ENCODE results near the gene DYNC1H1. TPM values are rescaled to one million over a fixed set of nuclear protein-coding genes. Genes with fewer than 3 reads are reported as not detected.

Gene DYNC1H1
- total RNA-seq, 1 donor from 2014 or later: 591 TPM

DNA sequence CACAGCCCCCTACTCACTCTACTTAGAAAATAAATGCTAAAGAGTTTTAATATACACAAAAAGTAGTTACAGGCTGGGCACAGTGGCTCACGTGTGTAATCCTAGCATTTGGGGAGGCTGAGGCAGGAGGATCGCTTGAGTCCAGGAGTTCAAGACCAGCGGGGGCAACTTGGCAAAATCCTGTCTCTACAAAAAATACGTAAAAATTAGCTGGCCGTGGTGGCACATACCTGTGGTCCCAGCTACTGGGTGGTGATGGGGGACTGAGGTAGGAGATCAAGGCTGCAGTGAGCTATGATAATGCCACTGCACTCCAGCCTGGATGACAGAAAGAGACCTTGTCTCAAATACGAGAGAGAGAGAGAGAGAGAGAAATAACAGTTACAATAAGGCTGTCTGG is 9.9 kb upstream of the DYNC1H1 start:
- no peaks in the 10 kb centered on the region for H3K36me3 Mint-ChIP-seq (ENCODE audit: low read depth, unreplicated experiment)
- H3K4me2 ChIP-seq (ENCODE audit: low read length): no peak overlapping the region
- H3K27me3 Mint-ChIP-seq (ENCODE audit: low read depth, unreplicated experiment): peaks cover 9% of the 10 kb centered on the region
- no peaks in the 10 kb centered on the region for H4K20me1 ChIP-seq (ENCODE audit: insufficient read depth, low read length)
- no peaks in the 10 kb centered on the region for H3K4me1 ChIP-seq (ENCODE audit: insufficient read depth, low read length)
- H3K9ac ChIP-seq (ENCODE audit: low read length): no peak overlapping the region
- no peaks in the 10 kb centered on the region for H3K27me3 ChIP-seq (ENCODE audit: insufficient read depth, low read length)
- H3K4me3 Mint-ChIP-seq (ENCODE audit: unreplicated experiment): no peak overlapping the region
- FAIRE-seq (no peak), DNase-seq (ENCODE audit: low read depth) (no peak)
- H2AFZ ChIP-seq (ENCODE audit: low read depth, low read length): no peak overlapping the region
- no peaks in the 10 kb centered on the region for H3K9me3 ChIP-seq (ENCODE audit: insufficient read depth, low read depth, low read length)
- TF ChIP-seq, protein P1, sequence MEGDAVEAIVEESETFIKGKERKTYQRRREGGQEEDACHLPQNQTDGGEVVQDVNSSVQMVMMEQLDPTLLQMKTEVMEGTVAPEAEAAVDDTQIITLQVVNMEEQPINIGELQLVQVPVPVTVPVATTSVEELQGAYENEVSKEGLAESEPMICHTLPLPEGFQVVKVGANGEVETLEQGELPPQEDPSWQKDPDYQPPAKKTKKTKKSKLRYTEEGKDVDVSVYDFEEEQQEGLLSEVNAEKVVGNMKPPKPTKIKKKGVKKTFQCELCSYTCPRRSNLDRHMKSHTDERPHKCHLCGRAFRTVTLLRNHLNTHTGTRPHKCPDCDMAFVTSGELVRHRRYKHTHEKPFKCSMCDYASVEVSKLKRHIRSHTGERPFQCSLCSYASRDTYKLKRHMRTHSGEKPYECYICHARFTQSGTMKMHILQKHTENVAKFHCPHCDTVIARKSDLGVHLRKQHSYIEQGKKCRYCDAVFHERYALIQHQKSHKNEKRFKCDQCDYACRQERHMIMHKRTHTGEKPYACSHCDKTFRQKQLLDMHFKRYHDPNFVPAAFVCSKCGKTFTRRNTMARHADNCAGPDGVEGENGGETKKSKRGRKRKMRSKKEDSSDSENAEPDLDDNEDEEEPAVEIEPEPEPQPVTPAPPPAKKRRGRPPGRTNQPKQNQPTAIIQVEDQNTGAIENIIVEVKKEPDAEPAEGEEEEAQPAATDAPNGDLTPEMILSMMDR (IDR thresholded peaks at IDR 0.05; ENCODE audit: insufficient read depth, low read depth, low read length): no peak
- TF ChIP-seq EZH2 (IDR thresholded peaks at IDR 0.05; ENCODE audit: insufficient read depth, low read length): no peak
- peaks cover under 1% of the 10 kb centered on the region for H3K79me2 ChIP-seq (ENCODE audit: insufficient read depth, low read length)
- peaks cover under 1% of the 10 kb centered on the region for H3K4me1 Mint-ChIP-seq (ENCODE audit: low read depth, unreplicated experiment)
- H3K9me3 Mint-ChIP-seq (ENCODE audit: unreplicated experiment): no peaks in the 10 kb centered on the region
- H3K27ac Mint-ChIP-seq (ENCODE audit: unreplicated experiment): no peak overlapping the region
- no peaks in the 10 kb centered on the region for H3K36me3 ChIP-seq (ENCODE audit: insufficient read depth, low read length)
- no peak overlapping the region for H3K4me3 ChIP-seq (ENCODE audit: insufficient read depth, low read depth, low read length)
- H3K27ac ChIP-seq (ENCODE audit: low read depth, low read length): no peak overlapping the region

DNA sequence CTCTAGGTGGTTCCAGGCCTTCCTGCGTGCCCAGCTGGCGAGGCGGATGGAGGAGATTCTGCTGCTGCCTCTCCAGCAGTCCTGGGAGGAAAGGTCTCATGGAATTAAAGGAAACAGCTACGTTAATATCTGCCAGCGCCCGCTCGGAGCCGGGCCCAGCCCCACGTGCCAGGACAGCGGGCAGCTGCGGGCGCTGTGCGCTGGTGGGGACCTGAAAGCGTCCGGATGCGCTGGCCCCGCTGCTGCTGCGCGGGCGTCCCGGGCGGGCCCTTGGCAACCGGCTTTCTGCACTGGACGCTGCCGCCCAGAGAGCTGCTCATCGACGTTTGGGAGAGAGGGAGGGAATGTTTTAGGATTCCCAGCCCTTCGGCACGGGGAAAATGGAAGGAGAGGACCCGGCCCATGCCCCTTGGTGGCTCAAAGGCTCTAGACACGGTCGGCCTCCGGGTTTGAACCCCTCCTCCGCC is 8.6 kb upstream of the DYNC1H1 start:
- no peak overlapping the region for H2AFZ ChIP-seq (ENCODE audit: low read depth, low read length)
- H3K4me3 Mint-ChIP-seq (ENCODE audit: unreplicated experiment): no peak overlapping the region
- H3K9ac ChIP-seq (ENCODE audit: low read length): no peak overlapping the region
- no peak overlapping the region for H3K27ac Mint-ChIP-seq (ENCODE audit: unreplicated experiment)
- H3K4me3 ChIP-seq (ENCODE audit: insufficient read depth, low read depth, low read length): no peak overlapping the region
- H3K4me2 ChIP-seq (ENCODE audit: low read length): no peak overlapping the region
- H3K27ac ChIP-seq (ENCODE audit: low read depth, low read length): no peak overlapping the region
- H3K9me3 Mint-ChIP-seq (ENCODE audit: unreplicated experiment): no peaks in the 10 kb centered on the region
- TF ChIP-seq, protein P1 (IDR thresholded peaks at IDR 0.05; ENCODE audit: insufficient read depth, low read depth, low read length): no peak
- TF ChIP-seq EZH2 (IDR thresholded peaks at IDR 0.05; ENCODE audit: insufficient read depth, low read length): no peak
- no peaks in the 10 kb centered on the region for H4K20me1 ChIP-seq (ENCODE audit: insufficient read depth, low read length)
- no peaks in the 10 kb centered on the region for H3K36me3 Mint-ChIP-seq (ENCODE audit: low read depth, unreplicated experiment)
- no peak for DNase-seq (ENCODE audit: low read depth)
- FAIRE-seq: no peak
- H3K27me3 Mint-ChIP-seq (ENCODE audit: low read depth, unreplicated experiment): peaks cover 9% of the 10 kb centered on the region
- H3K79me2 ChIP-seq (ENCODE audit: insufficient read depth, low read length): no peaks in the 10 kb centered on the region
- no peaks in the 10 kb centered on the region for H3K27me3 ChIP-seq (ENCODE audit: insufficient read depth, low read length)
- H3K9me3 ChIP-seq (ENCODE audit: insufficient read depth, low read depth, low read length): no peaks in the 10 kb centered on the region
- no peaks in the 10 kb centered on the region for H3K4me1 ChIP-seq (ENCODE audit: insufficient read depth, low read length)
- H3K4me1 Mint-ChIP-seq (ENCODE audit: low read depth, unreplicated experiment): no peaks in the 10 kb centered on the region
- H3K36me3 ChIP-seq (ENCODE audit: insufficient read depth, low read length): no peaks in the 10 kb centered on the region

DNA sequence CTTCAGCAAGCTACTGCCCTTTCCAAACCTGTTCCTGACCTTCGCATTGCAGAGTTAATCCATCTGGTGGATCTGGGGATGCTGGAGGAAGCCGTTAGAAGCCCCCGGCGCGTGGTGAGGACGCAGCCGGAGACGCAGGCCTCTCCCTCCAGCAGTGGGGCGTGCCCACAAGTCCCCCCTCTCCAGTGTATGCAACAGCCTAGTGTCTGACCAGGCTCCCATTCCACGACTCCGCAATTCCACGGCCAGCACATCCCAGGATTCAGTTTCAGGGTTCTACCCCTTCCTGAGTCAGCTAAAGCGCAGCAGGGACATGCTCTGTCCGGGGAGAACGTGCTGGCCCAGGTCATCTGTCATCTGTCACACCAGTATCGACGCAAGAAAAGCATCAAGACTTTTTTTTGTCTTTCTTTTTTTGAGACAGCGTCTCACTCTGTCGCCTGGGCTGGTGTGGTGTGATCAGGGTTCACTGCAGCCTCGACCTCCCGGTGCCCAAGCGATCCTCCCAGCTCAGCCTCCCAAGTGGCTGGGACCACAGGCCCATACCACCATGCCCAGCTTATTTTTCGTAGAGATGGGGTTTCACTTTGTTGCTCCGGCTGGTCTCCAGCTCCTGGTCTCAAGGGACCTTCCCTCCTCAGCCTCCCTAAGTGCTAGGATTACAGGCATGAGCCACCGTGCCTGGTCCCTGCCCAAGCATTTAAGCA is 8.0 kb upstream of the DYNC1H1 start:
- Histone ChIP-seq H3K27me3 (ENCODE audit: insufficient read depth, low read length) (no peaks in the 10 kb centered on the region), H3K9ac (ENCODE audit: low read length) (no peak overlapping the region), H3K36me3 (ENCODE audit: insufficient read depth, low read length) (no peaks in the 10 kb centered on the region), H3K4me1 (ENCODE audit: insufficient read depth, low read length) (peaks cover 2% of the 10 kb centered on the region), H3K9me3 (ENCODE audit: insufficient read depth, low read depth, low read length) (no peaks in the 10 kb centered on the region), H3K4me3 (ENCODE audit: insufficient read depth, low read depth, low read length) (no peak overlapping the region), H4K20me1 (ENCODE audit: insufficient read depth, low read length) (no peaks in the 10 kb centered on the region), H3K79me2 (ENCODE audit: insufficient read depth, low read length) (no peaks in the 10 kb centered on the region), H3K27ac (ENCODE audit: low read depth, low read length) (no peak overlapping the region), H2AFZ (ENCODE audit: low read depth, low read length) (no peak overlapping the region), H3K4me2 (ENCODE audit: low read length) (no peak overlapping the region)
- no peak for FAIRE-seq
- no peak for TF ChIP-seq EZH2 (IDR thresholded peaks at IDR 0.05; ENCODE audit: insufficient read depth, low read length)
- TF ChIP-seq, protein P1 (IDR thresholded peaks at IDR 0.05; ENCODE audit: insufficient read depth, low read depth, low read length): no peak
- H3K27ac Mint-ChIP-seq (ENCODE audit: unreplicated experiment): no peak overlapping the region
- H3K36me3 Mint-ChIP-seq (ENCODE audit: low read depth, unreplicated experiment): no peaks in the 10 kb centered on the region
- peaks cover 9% of the 10 kb centered on the region for H3K27me3 Mint-ChIP-seq (ENCODE audit: low read depth, unreplicated experiment)
- peaks cover 3% of the 10 kb centered on the region for H3K4me1 Mint-ChIP-seq (ENCODE audit: low read depth, unreplicated experiment)
- no peak for DNase-seq (ENCODE audit: low read depth)
- no peaks in the 10 kb centered on the region for H3K9me3 Mint-ChIP-seq (ENCODE audit: unreplicated experiment)
- no peak overlapping the region for H3K4me3 Mint-ChIP-seq (ENCODE audit: unreplicated experiment)

All from astrocyte (in vitro differentiated cells and primary cell).